Measurements from ENCODE around the gene ABCA13. TPM values are rescaled to one million over a fixed set of nuclear protein-coding genes. Genes with fewer than 3 reads are reported as not detected.

ABCA13 gene
- polyA plus RNA-seq, 5 donors = 0.64 to 2.2 (median 1.4) TPM

DNA sequence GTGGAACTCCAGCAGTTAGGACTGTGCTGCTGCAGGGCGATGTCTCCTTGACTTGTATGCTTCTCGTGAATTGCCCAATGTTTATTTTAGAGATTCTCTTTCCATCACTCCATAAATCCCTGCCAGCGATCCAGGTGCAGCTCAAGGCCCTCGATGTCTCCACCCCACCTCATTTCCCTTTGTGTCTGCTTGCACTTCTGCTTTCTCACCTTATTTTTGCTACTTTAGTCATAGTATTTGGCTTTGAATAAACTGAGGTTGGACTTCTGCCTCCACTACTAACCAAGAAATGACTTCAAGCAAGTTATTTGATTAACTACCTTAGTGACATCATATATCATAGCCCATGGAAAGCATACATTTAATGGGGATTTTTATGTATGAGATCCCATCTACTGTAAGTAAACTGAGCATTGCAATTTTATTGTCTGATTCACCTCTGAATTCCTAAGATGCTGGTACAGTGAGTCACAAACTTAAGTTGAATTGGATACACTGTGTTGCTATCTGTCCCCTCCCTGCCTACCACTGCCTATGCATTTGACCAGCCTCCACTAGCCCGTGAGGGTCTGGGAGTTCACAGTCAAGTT lies 255.8 kb downstream of the ABCA13 start:
- DNase-seq = no peak

- no peak for DNase-seq
These were observed 256.4 kb downstream of the ABCA13 start for GRCh38 chr7:48427671-48428070.

GRCh38 chr7:48428091-48428684 lies 256.9 kb downstream of the ABCA13 start:
- no peak for DNase-seq

DNA sequence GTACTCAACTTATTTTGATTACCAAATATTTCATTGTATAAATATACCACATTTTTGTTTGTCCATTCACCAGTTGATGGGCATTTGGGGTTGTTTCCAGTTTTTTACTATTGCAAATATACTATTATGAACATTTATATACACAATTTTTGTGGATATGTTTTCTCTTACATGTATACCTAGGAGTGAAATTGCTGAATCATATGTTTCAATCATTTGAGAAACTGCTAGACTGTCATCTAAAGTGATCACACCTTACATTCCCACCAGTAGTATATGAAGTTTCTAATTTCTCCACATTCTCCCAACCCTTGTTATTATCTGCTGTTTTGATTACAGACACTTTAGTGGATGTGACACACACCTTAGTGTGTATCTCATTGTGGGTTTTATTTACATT lies 257.9 kb downstream of the ABCA13 start:
- no peak for DNase-seq

DNA sequence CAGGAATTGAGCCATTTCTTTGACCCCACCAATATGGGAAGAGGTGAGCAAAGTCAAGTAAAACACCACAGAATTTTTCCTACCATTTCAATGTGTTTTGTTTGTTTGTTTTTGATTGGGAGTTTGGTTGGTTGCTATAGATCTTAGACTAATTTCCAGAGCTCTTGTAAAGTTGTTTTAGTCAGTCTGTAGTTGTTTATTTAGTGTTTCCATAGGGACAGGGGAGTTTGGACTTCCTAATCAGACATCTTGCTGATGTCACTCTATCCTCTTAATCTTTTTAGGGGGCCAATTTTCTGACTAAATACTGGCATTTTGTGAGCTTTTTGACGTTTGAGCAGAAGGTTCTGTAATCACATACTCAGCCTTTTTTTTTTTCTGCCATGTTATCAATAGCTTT lies 266.9 kb downstream of the ABCA13 start:
- peak; percentile 1 to 16 for DNase-seq

DNA sequence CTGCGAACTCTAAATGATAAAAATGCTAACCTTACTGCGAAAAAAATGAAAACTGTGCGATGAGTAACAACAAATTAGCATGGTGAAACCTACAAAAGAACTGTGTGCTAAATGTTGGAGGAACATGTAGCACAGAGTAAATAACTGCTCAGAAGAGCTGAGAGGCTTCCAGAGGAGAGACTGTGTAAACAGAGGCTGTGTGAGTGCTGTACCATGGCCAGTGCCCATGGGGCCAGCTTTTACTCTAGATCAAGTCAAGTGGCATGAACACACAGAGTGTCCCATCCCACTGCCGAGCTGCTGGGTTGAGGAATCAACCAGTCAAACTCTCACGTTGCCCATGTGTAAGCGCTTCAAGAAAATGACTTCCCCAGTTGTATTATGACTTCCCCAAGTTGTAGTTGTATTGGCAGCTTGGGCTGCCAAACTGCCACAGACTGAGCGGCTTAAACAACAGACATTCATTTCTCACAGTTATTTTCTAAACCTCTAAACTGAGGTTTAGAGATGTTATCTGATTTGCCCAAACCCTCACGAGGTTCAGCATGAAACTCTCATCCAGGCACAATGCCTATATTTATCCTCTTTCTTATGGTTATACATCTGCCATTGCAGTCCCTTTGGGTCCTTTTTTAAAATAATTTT lies 270.7 kb downstream of the ABCA13 start:
- DNase-seq = no peak

DNA sequence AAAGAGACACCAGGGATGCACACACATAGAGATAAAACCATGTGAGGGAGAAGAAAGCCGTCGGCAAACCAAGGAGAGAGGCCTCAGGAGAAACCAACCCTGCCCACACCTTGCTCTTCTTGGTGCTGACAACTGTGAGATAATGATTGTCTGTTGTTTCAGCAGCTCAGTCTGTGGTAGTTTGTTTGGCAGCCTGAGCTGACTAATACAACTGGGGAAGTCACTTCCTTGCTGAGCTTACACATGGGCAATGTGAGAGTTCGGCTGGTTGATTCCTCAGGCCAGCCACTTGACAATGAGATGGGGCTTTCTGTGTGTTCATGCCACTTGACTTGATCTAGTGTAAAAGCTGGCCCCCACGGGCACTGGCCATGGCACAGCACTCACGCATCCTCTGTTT lies 271.8 kb downstream of the ABCA13 start:
- no peak for DNase-seq

GRCh38 chr7:48446721-48447120 lies 275.5 kb downstream of the ABCA13 start:
- DNase-seq = no peak

GRCh38 chr7:48452218-48452617 lies 281.0 kb downstream of the ABCA13 start:
- no peak for DNase-seq

DNA sequence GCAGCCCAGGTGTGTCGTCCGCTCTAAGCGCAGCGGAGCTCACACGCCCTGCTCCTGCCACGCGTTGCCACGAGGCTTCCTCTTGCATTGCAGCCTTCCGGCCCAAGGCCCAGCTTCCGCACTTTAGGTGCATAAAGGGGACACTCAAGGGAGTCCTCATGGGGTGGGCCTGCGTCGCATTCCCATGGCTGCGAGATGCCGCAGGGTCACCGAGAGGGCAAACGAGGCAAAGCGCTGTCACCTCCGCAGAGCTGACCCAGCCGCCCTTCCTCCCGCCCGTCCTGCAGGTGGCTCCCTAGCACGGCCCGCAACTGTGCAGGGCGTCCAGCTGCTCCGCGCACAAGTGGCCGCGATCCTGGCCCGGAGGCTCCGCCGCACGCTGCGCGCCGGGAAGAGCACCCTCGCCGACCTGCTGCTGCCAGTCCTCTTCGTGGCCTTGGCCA lies 283.5 kb downstream of the ABCA13 start:
- no peak for DNase-seq

DNA sequence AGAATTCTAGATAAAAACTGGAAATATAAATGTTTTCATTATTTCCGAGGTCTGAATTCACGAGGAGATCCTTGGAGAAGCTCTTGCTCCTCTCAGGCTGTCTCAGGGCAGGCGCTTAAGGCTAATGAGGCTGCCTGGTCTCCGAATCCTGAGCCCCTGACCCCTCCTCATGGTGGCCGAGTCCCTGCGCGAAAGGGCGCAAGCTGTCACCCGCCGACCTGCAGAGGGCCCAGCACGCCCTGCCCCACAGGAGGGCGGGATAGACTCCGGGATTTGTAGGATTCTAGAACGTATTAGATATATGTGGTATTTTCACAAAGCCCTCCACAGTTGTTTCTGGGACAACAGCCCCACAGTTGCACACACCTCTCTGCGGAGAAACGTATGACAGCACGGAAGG lies 284.1 kb downstream of the ABCA13 start:
- DNase-seq = no peak

DNA sequence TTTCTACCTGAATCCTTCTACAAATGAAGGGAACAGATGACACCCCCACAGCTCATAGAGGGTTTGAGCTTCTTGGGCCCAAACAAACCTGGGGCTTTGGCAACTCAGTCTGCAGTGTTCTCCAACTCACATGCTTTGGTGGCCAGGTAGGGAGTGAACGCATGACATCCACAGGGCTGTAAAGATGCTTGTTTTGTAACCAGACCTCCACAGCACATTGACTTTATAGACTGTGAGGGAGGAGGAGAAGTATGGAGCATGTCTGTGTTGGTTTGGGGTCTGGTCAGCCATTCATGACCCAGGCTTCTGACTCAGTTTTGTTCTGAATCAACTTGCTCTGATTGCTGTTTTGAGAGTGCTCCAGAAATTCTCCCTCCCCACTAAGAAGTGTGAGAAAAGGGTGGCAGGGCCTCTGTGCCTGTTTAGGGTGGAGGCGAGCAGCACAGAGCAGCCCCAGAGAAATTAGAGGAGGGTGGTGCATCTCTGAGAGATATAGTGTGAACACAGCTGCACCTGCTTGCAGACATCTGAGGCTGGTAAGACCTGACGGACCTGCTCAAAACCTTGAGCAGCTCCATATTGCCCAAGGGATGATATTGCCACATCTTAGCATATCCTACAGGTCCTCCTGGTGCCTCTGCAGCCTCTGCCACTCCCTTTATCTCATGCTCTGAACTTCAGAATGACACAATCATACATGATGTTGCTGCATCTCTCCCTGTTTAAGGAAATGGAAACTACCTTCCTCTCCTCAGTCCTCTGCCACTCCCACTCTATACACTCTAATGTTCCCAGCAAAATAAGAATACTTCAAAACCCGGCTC lies 287.7 kb downstream of the ABCA13 start:
- no peak for DNase-seq

DNA sequence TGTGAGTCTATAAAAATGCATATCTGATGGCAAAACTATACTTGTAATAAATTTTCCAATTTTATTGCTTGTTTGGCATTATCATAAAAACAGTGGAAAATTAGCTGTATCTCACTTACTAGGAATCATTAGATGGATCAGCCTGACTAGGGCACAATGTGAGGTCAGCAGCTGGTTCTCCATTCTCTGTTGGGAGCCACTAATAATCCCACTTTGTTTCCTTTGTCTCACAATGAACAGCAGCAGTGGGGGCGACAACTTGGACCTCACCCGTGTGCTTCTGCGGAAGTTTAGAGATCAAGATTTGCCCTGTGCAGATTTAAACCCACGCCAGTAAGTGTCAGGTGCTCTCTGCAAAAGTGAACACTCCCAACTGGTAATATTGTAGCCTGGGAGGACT lies 295.5 kb downstream of the ABCA13 start:
- no peak for DNase-seq

GRCh38 chr7:48471196-48471595 lies 299.9 kb downstream of the ABCA13 start:
- DNase-seq = no peak

DNA sequence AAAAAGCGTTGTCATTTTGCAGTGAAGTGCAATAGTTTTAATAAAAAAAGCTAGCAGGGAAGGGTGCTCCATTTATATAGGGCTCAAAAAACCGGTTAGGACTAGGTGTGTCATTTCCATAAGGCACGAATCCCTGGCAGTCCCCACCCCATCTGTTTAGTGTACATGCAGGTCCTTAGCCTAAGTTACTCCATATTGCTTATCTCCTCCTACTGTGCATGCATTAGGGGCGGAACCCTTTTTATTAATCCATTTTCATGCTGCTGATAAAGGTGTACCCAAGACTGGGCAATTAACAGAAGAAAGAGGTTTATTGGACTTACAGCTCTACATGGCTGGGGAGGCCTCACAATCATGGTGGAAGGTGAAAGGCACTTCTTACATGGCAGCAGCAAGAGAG lies 301.4 kb downstream of the ABCA13 start:
- no peak for DNase-seq

DNA sequence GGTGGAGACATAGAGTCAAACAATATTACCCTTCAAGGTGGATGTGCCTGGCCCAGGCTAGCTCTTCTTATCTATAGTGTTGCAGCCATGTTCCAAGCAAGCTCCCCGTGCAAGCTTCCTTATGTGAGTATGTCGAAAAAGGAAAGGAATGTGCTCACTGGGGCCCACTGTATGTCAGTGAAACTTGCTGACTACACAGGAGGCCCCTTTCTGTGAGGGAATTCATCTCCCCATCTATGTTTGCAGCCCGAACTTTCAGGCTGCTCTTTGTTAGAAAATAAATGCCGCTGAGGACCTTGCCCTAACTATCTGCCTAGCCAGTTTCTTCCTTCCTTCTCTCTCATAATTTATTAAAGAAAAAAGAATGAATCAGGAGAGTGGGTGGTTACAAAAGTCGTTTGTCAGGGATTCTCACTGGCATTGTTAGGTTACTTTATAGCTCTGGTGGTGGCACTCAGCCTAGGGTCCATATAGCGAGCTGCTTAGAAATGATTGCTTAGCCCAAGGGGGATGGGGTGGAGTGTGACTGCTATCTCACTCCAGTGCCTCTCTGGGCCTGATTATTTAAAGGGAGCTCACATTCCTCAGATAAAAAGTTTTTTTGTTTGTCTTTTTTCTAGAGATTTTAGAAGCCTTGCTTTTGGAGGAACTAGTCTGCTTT lies 302.1 kb downstream of the ABCA13 start:
- no peak for DNase-seq

DNA sequence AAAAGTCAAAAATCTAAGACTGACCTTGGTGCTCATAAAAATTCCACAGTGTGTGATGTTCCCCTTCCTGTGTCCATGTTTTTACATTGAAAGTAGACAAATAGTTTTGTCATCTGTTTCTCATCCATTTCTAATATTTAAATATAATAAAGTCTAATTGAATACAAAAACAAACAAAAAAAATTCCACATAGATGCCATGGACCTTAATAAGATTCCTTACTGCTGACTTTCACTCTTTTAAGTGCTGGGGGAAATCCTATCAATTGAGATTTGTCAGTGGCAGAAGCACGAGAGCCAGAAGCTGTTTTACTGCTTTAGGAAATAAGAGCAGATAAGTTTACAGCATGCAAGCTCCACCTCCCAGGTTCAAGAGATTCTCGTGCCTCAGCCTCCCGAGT lies 310.0 kb downstream of the ABCA13 start:
- DNase-seq = no peak

DNA sequence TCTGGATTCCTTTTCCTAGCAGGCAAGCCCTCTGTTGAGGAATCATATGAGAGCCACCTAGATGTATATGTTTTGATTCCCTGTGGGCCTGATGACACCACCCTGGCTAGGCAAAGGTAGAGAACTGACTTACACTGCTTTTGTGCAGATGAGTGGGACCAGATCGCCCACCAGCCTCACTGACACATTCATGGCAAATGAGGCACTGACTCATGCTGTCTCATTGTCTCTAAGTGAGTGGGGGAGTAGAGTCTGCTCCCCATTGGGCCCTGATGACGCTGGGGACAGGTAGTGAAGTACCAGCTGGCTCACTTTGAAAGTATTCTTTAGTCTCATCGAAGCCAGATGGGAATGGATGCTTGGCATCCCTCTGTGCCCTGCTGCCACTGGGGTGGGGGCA lies 326.3 kb downstream of the ABCA13 start:
- no peak for DNase-seq

DNA sequence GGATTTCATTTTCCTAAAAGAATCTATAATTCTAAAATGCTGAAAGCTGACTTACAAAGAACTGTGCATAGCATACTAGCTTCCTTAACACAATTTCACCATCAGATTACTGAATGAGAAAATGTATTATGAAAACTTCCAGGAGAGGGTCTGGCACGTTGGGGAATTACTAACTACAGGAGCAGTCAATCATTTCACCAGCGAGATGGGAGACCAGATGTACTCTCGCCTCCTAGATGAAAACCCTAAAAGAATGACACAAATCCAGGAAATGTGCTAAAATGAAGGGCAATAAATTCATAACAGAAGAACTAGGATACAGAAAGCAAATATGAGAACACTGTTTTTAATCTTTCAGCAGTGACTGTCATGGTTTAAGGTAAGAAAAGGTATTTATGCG lies 330.8 kb downstream of the ABCA13 start:
- no peak for DNase-seq

- DNase-seq = no peak
These were observed 333.8 kb downstream of the ABCA13 start for GRCh38 chr7:48505051-48505450.

DNA sequence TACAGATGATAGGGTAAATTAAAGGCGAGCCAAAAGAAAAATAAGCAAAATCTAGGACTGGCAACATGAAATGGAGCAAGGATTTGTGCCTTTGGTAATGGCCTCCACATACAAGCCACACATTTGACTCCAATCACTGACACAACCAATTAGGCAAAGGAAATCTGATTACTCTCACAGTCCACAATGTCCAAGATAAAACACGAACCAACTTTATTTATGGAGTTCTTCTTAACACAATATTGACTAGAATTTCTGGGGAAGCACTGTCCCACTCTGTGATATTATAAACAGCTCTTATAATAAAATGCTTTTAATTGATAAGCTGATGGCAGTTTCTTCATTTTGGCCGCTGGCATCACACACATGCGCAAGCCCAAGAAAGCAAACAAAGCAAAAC lies 334.2 kb downstream of the ABCA13 start:
- DNase-seq = no peak

DNA sequence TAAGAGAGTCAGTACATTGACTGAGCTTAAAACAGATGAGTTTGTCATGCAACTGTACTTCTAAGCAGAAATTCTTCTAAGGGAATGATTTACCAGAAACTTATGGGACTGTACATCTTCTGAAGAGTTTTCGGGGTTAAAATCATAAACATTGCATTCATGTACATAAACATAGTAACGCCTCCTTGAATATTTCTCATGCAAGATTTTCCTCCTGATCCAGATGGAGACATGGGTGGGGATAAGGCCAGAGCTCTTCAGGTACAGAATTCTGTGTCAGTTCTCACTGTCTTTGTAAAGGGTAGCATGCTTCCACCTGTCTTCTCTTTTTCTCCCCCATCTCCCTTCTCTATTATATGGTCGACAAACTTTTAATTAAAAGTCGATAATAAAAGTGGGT lies 335.3 kb downstream of the ABCA13 start:
- no peak for DNase-seq

Measured in right lung (tissue), 5 donors.